HG03565 (cell line): ENCODE data around the gene DACH2.

Experiments used
- ATAC-seq: cut with Tn5 transposase; IDR thresholded peaks from one replicate; pipeline ENCODE4 v1.9.1; 2021; ENCODE audit warnings: mild to moderate bottlenecking, moderate library complexity; ENCODE audit not compliant: unreplicated experiment

DACH2 gene

GRCh38 chrX:86295293-86295692 lies 147.0 kb downstream of the DACH2 start:
- no peak for ATAC-seq

GRCh38 chrX:86322913-86323312 lies 174.7 kb downstream of the DACH2 start:
- ATAC-seq = no peak

- ATAC-seq = no peak
Measured at GRCh38 chrX:86329174-86329573, 180.9 kb downstream of the DACH2 start.

- ATAC-seq = no peak
Measured at GRCh38 chrX:86348669-86349068, 200.4 kb downstream of the DACH2 start.

GRCh38 chrX:86349115-86349514 lies 200.9 kb downstream of the DACH2 start:
- no peak for ATAC-seq

GRCh38 chrX:86369847-86370630 lies 221.8 kb downstream of the DACH2 start:
- ATAC-seq = no peak

- ATAC-seq = no peak
Measured at GRCh38 chrX:86370927-86371326, 222.7 kb downstream of the DACH2 start.

GRCh38 chrX:86379209-86379608 lies 231.0 kb downstream of the DACH2 start:
- ATAC-seq = no peak

GRCh38 chrX:86383681-86384540 lies 235.7 kb downstream of the DACH2 start:
- ATAC-seq = no peak

GRCh38 chrX:86407371-86407770 lies 259.1 kb downstream of the DACH2 start:
- no peak for ATAC-seq

- no peak for ATAC-seq
Measured at GRCh38 chrX:86421771-86422170, 273.5 kb downstream of the DACH2 start.

- no peak for ATAC-seq
Measured at GRCh38 chrX:86436116-86436515, 287.9 kb downstream of the DACH2 start.

- no peak for ATAC-seq
Measured at GRCh38 chrX:86455495-86455894, 307.2 kb downstream of the DACH2 start.

- ATAC-seq = no peak
Measured at GRCh38 chrX:86460760-86461159, 312.5 kb downstream of the DACH2 start.

GRCh38 chrX:86504297-86504696 lies 356.0 kb downstream of the DACH2 start:
- no peak for ATAC-seq

- ATAC-seq = no peak
Measured at GRCh38 chrX:86507331-86507730, 359.1 kb downstream of the DACH2 start.

- ATAC-seq = no peak
Measured at GRCh38 chrX:86579777-86580176, 431.5 kb downstream of the DACH2 start.

GRCh38 chrX:86604607-86605006 lies 456.4 kb downstream of the DACH2 start:
- no peak for ATAC-seq

- no peak for ATAC-seq
Measured at GRCh38 chrX:86696951-86697350, 548.7 kb downstream of the DACH2 start.

GRCh38 chrX:86711531-86712180 lies 563.4 kb downstream of the DACH2 start:
- ATAC-seq = no peak

GRCh38 chrX:86714441-86714840 lies 566.2 kb downstream of the DACH2 start:
- ATAC-seq = no peak

GRCh38 chrX:86724277-86724676 lies 576.0 kb downstream of the DACH2 start:
- no peak for ATAC-seq
